C4-2B (cell line): ENCODE measurements around the gene TNIP2.
A peak's percentile ranks its signal among the peaks of the same experiment; 100 is the strongest.

ENCODE experiments used
- H3K27ac ChIP-seq: fragments of 450-650 bp; 2 replicates; pipeline ENCODE4 v1.5.1; 2017
- CTCF ChIP-seq: fragments of 450-650 bp; conservative IDR thresholded peaks from 2 replicates; pipeline ENCODE4 v1.5.1; 2017; ENCODE audit warnings: mild to moderate bottlenecking
- ZFX ChIP-seq: fragments of 450-650 bp; IDR thresholded peaks from 2 replicates; pipeline ENCODE4 v1.6.1; 2017

The TNIP2 gene

GRCh38 chr4:2761035-2761923, 5.1 kb upstream of the TNIP2 start:
- TF ChIP-seq CTCF, result no peak
- no peak for TF ChIP-seq ZFX
- no peak overlapping the region for H3K27ac ChIP-seq

- no peak for TF ChIP-seq ZFX
- TF ChIP-seq CTCF, result no peak
Observed at GRCh38 chr4:2757426-2757825, 1.3 kb upstream of the TNIP2 start.

GRCh38 chr4:2756691-2757350, 685 bp upstream of the TNIP2 start:
- H3K27ac ChIP-seq, result peak overlapping the region; percentile 84; the same call in 1 of the 2 replicates
- no peak for TF ChIP-seq ZFX
- TF ChIP-seq CTCF, result no peak

More at GRCh38 chr4:2757426-2757825, 1.3 kb upstream of the TNIP2 start:
- H3K27ac ChIP-seq, result no peak overlapping the region

GRCh38 chr4:2754848-2755819, 1.0 kb downstream of the TNIP2 start:
- TF ChIP-seq ZFX (no peak), CTCF (no peak)
- H3K27ac ChIP-seq, result peak overlapping the region; percentile 84

- TF ChIP-seq CTCF (no peak), ZFX (no peak)
- peak overlapping the region; percentile 20 for H3K27ac ChIP-seq
Observed at GRCh38 chr4:2753436-2753835, 2.7 kb downstream of the TNIP2 start.

GRCh38 chr4:2750719-2751605, 5.2 kb downstream of the TNIP2 start:
- TF ChIP-seq ZFX, result no peak
- TF ChIP-seq CTCF, result no peak
- H3K27ac ChIP-seq, result no peak overlapping the region
